ENCODE data around the gene NSMF.

GRCh38 chr9:137454145-137454596 lies 5.0 kb downstream of the NSMF start:
- no peak for TF ChIP-seq CTCF (optimal IDR thresholded peaks at IDR 0.05 in 1 of 3, IDR thresholded peaks at IDR 0.05 in 1 of 3, conservative IDR thresholded peaks at IDR 0.05 in 1 of 3; ENCODE audit: extremely low read depth in 1 of 3, insufficient read depth in 2 of 3, low read length in 3 of 3)
- no peak for TF ChIP-seq EZH2 (IDR thresholded peaks at IDR 0.05; ENCODE audit: low read length)

Data from keratinocyte (primary cell).